Neural progenitor cell (in vitro differentiated cells): ENCODE results near the gene DLGAP4. TPM values are rescaled to one million over a fixed set of nuclear protein-coding genes. Genes with fewer than 3 reads are reported as not detected.
A peak's percentile ranks its signal among the peaks of the same experiment; 100 is the strongest.
"Not testable (repeated sequence)": the region's sequence is repeated elsewhere in the genome, so short reads cannot be mapped to it uniquely, and the experiment has no call there.

Experiments
- DNase-seq: peaks from one replicate; pipeline ENCODE4 v3.0.0-alpha.2; 2016; ENCODE audit warnings: low spot score
- H2AFZ ChIP-seq: fragments of 200-600 bp; sonication (generic); replicated peaks from 2 replicates; pipeline ENCODE4 v1.6.1; 2016; ENCODE audit warnings: antibody characterized with exemption
- H3F3A ChIP-seq: fragments of 200-600 bp; sonication (generic); 2 replicates; pipeline ENCODE4 v1.6.1; 2016; ENCODE audit warnings: antibody characterized with exemption, low read depth
- H3K27ac ChIP-seq: fragments of 200-600 bp; sonication (generic); 2 replicates; pipeline ENCODE4 v1.5.1; 2016; ENCODE audit warnings: mild to moderate bottlenecking
- H3K27me3 ChIP-seq: fragments of 200-600 bp; sonication (generic); 2 replicates; pipeline ENCODE4 v1.6.1; 2016; ENCODE audit warnings: mild to moderate bottlenecking, moderate library complexity
- H3K36me3 ChIP-seq: fragments of 200-600 bp; sonication (generic); 2 replicates; pipeline ENCODE4 v1.5.1; 2016
- H3K4me1 ChIP-seq: fragments of 200-600 bp; sonication (generic); 2 replicates; pipeline ENCODE4 v1.6.1; 2016; ENCODE audit warnings: mixed run types
- H3K4me2 ChIP-seq: fragments of 200-600 bp; sonication (generic); 2 replicates; pipeline ENCODE4 v1.6.1; 2016
- H3K4me3 ChIP-seq: fragments of 200-600 bp; sonication (generic); 2 replicates; pipeline ENCODE4 v1.5.1; 2016
- H3K79me2 ChIP-seq: fragments of 200-600 bp; sonication (generic); 2 replicates; pipeline ENCODE4 v1.6.1; 2016; ENCODE audit warnings: low read depth
- H3K9ac ChIP-seq: fragments of 200-600 bp; sonication (generic); 2 replicates; pipeline ENCODE4 v1.6.1; 2016
- H3K9me3 ChIP-seq: fragments of 200-600 bp; sonication (generic); 2 replicates; pipeline ENCODE4 v1.5.1; 2016; ENCODE audit warnings: low read depth
- H4K20me1 ChIP-seq: fragments of 200-600 bp; sonication (generic); 2 replicates; pipeline ENCODE4 v1.6.1; 2016; ENCODE audit warnings: low read depth
- H3K27ac Mint-ChIP-seq: 3 replicates; pipeline ENCODE4 v1.8.0; 2021; ENCODE audit warnings: mixed read lengths
- H3K27me3 Mint-ChIP-seq: 2 replicates; pipeline ENCODE4 v1.8.0; 2022; ENCODE audit warnings: low read depth, mild to moderate bottlenecking, inconsistent platforms, moderate library complexity, mixed read lengths; ENCODE audit not compliant: insufficient read depth
- H3K36me3 Mint-ChIP-seq: 3 replicates; pipeline ENCODE4 v1.8.0; 2021; ENCODE audit warnings: mixed read lengths
- H3K4me1 Mint-ChIP-seq: 3 replicates; pipeline ENCODE4 v1.8.0; 2021; ENCODE audit warnings: mixed read lengths
- H3K4me3 Mint-ChIP-seq: 3 replicates; pipeline ENCODE4 v1.8.0; 2021; ENCODE audit warnings: mild to moderate bottlenecking, moderate library complexity, mixed read lengths
- H3K9me3 Mint-ChIP-seq: 3 replicates; pipeline ENCODE4 v1.8.0; 2020; ENCODE audit warnings: mixed read lengths
- CTCF ChIP-seq: fragments of 200-600 bp; sonication (generic); IDR thresholded peaks from 2 replicates; pipeline ENCODE4 v1.5.1; 2017; ENCODE audit warnings: antibody characterized with exemption, mild to moderate bottlenecking
- EZH2 ChIP-seq: fragments of 200-600 bp; sonication (generic); IDR thresholded peaks from 2 replicates; pipeline ENCODE4 v1.6.1; 2017; ENCODE audit warnings: antibody characterized with exemption, mild to moderate bottlenecking, moderate library complexity
- EZH2phosphoT487 ChIP-seq: fragments of 200-600 bp; sonication (generic); IDR thresholded peaks from 2 replicates; pipeline ENCODE4 v1.6.1; 2017; ENCODE audit warnings: antibody characterized with exemption
- total RNA-seq: library from RNA; depleted of rRNA; stranded (reverse); fragments of >200 nt; gene quantifications from 2 replicates; pipeline ENCODE4 v1.2.3, GENCODE V29; 2015; ENCODE audit warnings: low replicate concordance

Gene DLGAP4
- total RNA-seq, 1 donor from 2014 or later: 21.7 TPM

- Mint-ChIP-seq H3K9me3 (no peaks in the 10 kb centered on the region), H3K36me3 (peaks cover 26% of the 10 kb centered on the region), H3K4me3 (no peak overlapping the region), H3K4me1 (no peaks in the 10 kb centered on the region), H3K27ac (no peak overlapping the region), H3K27me3 (peaks cover 2% of the 10 kb centered on the region)
- DNase-seq: no peak
- TF ChIP-seq EZH2phosphoT487: no peak
- no peak for TF ChIP-seq CTCF
- no peak for TF ChIP-seq EZH2
- H3K4me1 ChIP-seq: no peaks in the 10 kb centered on the region
- H3K27ac ChIP-seq: peak overlapping the region; percentile 13
- H3K9me3 ChIP-seq: no peaks in the 10 kb centered on the region
- peaks cover 6% of the 10 kb centered on the region for H3K36me3 ChIP-seq
- H3F3A ChIP-seq: peaks cover 2% of the 10 kb centered on the region
- no peaks in the 10 kb centered on the region for H3K79me2 ChIP-seq
- H3K4me2 ChIP-seq: no peak overlapping the region
- peaks cover 26% of the 10 kb centered on the region for H4K20me1 ChIP-seq
- no peak overlapping the region for H3K4me3 ChIP-seq
- no peak overlapping the region for H2AFZ ChIP-seq
- H3K9ac ChIP-seq: no peak overlapping the region
- no peaks in the 10 kb centered on the region for H3K27me3 ChIP-seq
These were observed 215.4 kb downstream of the DLGAP4 start for GRCh38 chr20:36521526-36521925.

- not testable (repeated sequence) for H3K27ac ChIP-seq, H3K79me2 ChIP-seq, H3K4me1 ChIP-seq, H3F3A ChIP-seq, H2AFZ ChIP-seq, DNase-seq, H3K4me3 ChIP-seq, H3K9me3 Mint-ChIP-seq, H3K9me3 ChIP-seq, H3K27me3 Mint-ChIP-seq, H3K36me3 ChIP-seq, H3K27ac Mint-ChIP-seq, H3K9ac ChIP-seq, H3K4me3 Mint-ChIP-seq, H3K27me3 ChIP-seq, H3K4me1 Mint-ChIP-seq, H3K4me2 ChIP-seq
- peaks cover 26% of the 10 kb centered on the region for H4K20me1 ChIP-seq
- peaks cover 30% of the 10 kb centered on the region for H3K36me3 Mint-ChIP-seq
These were observed 216.3 kb downstream of the DLGAP4 start for GRCh38 chr20:36522412-36522811.

GRCh38 chr20:36523341-36523740, 217.2 kb downstream of the DLGAP4 start:
- Mint-ChIP-seq H3K4me3 (no peak overlapping the region), H3K27me3 (peaks cover 4% of the 10 kb centered on the region), H3K36me3 (peaks cover 30% of the 10 kb centered on the region), H3K27ac (no peak overlapping the region), H3K9me3 (no peaks in the 10 kb centered on the region), H3K4me1 (peaks cover 2% of the 10 kb centered on the region)
- Histone ChIP-seq H3K4me3 (no peak overlapping the region), H3K27ac (no peak overlapping the region), H3K9ac (no peak overlapping the region), H3K36me3 (peaks cover 6% of the 10 kb centered on the region), H3F3A (peaks cover 2% of the 10 kb centered on the region), H2AFZ (no peak overlapping the region), H3K79me2 (no peaks in the 10 kb centered on the region), H3K9me3 (no peaks in the 10 kb centered on the region), H3K27me3 (no peaks in the 10 kb centered on the region), H3K4me1 (no peaks in the 10 kb centered on the region), H4K20me1 (peaks cover 29% of the 10 kb centered on the region), H3K4me2 (no peak overlapping the region)
- DNase-seq: no peak
- TF ChIP-seq EZH2phosphoT487 (no peak), EZH2 (no peak), CTCF (no peak)

GRCh38 chr20:36525620-36526365, 219.7 kb downstream of the DLGAP4 start:
- TF ChIP-seq EZH2phosphoT487: no peak
- no peak for TF ChIP-seq CTCF
- TF ChIP-seq EZH2: no peak
- Histone ChIP-seq H2AFZ (no peak overlapping the region), H3K27me3 (no peaks in the 10 kb centered on the region), H3K36me3 (peaks cover 6% of the 10 kb centered on the region), H3K4me2 (no peak overlapping the region), H3K9me3 (no peaks in the 10 kb centered on the region), H4K20me1 (peaks cover 25% of the 10 kb centered on the region), H3K4me1 (no peaks in the 10 kb centered on the region), H3F3A (no peaks in the 10 kb centered on the region), H3K79me2 (no peaks in the 10 kb centered on the region), H3K9ac (no peak overlapping the region), H3K27ac (no peak overlapping the region), H3K4me3 (no peak overlapping the region)
- no peaks in the 10 kb centered on the region for H3K9me3 Mint-ChIP-seq
- no peak for DNase-seq
- peaks cover 29% of the 10 kb centered on the region for H3K36me3 Mint-ChIP-seq
- peak overlapping the region; percentile 13 for H3K27ac Mint-ChIP-seq
- peaks cover 2% of the 10 kb centered on the region for H3K4me1 Mint-ChIP-seq
- H3K4me3 Mint-ChIP-seq: no peak overlapping the region
- H3K27me3 Mint-ChIP-seq: peaks cover 6% of the 10 kb centered on the region
